ENCODE data around the gene ZNF274. TPM values are rescaled to one million over a fixed set of nuclear protein-coding genes. Genes with fewer than 3 reads are reported as not detected.

The ZNF274 gene
- total and polyA plus RNA-seq, 9 of the 15 experiments (the other 6 are each of a cell fraction or from before 2014, with no cell fraction given): 5.2 to 37.0 (median 28.1) TPM

DNA sequence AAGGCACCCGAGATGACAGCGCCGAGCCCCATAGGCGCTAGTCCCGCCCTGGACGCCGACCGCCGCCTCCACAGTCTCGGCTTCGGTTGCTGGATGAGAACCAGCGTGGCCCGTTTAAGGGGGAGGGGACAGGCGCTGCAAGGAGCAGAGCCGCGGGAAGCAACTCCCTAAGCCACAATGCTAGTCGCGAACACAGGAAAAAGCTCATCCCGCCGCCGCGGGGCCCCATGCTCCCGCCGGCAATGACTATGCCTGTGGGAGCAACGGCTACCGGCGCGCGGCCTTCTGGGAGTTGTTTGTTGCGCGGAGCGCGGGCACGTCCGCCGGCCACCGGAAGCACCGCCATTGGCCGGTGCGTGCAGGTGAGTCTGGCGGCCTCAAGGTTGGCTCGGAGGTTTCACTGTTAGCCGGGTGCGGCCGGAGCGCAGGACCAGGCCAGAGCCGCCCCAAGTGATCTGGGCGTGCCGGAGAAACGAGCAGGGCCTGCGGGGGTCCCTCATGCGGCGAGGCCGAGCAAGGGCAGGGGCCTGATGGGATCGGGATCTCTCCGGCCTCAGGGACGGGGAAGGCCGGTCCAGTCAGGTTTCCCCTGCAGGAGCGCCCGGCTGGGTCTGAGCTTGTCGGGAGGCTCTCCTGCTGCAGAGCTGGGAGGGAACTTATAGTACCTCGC is 45.9 kb downstream of the ZNF274 start, which contains the start of gene ZNF544 (continued):
- TF ChIP-seq ATF2 (CRISPR knock-in tag; IDR thresholded peaks at IDR 0.05) (no peak), STAG1 (CRISPR knock-in tag; IDR thresholded peaks at IDR 0.05; ENCODE audit: borderline replicate concordance) (no peak), PHB2 (IDR thresholded peaks at IDR 0.05; ENCODE audit: low read depth) (no peak), WHSC1 (IDR thresholded peaks at IDR 0.05; ENCODE audit: low read length) (no peak), ZNF507 (tag; conservative IDR thresholded peaks at IDR 0.05) (no peak), ZHX1 (conservative IDR thresholded peaks at IDR 0.05; ENCODE audit: low read length) (no peak), IFI16 (CRISPR knock-in tag; IDR thresholded peaks at IDR 0.05) (no peak), ZNF253 (CRISPR knock-in tag; conservative IDR thresholded peaks at IDR 0.05) (no peak), CHAMP1 (IDR thresholded peaks at IDR 0.05) (no peak), ZNF740 (CRISPR knock-in tag; IDR thresholded peaks at IDR 0.05) (no peak), ZNF740 (tag; IDR thresholded peaks at IDR 0.05) (no peak), POLR2G (IDR thresholded peaks at IDR 0.05; ENCODE audit: low read depth, low read length) (peak; percentile 99), PATZ1 (CRISPR knock-in tag; IDR thresholded peaks at IDR 0.05; ENCODE audit: borderline replicate concordance) (no peak), SLC30A9 (CRISPR knock-in tag; IDR thresholded peaks at IDR 0.05) (no peak), ZNF24 (IDR thresholded peaks at IDR 0.05) (no peak), PTBP1 (IDR thresholded peaks at IDR 0.05; ENCODE audit: low read depth, low read length) (no peak)
- TF ChIP-seq, protein P1, sequence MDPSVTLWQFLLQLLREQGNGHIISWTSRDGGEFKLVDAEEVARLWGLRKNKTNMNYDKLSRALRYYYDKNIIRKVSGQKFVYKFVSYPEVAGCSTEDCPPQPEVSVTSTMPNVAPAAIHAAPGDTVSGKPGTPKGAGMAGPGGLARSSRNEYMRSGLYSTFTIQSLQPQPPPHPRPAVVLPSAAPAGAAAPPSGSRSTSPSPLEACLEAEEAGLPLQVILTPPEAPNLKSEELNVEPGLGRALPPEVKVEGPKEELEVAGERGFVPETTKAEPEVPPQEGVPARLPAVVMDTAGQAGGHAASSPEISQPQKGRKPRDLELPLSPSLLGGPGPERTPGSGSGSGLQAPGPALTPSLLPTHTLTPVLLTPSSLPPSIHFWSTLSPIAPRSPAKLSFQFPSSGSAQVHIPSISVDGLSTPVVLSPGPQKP (CRISPR knock-in tag; IDR thresholded peaks at IDR 0.05): no peak
